GM18520 (cell line): Measurements from ENCODE around the gene RASA3.

Experiments
- ATAC-seq: cut with Tn5 transposase; IDR thresholded peaks from one replicate; pipeline ENCODE4 v1.9.1; 2021; ENCODE audit not compliant: unreplicated experiment

Gene RASA3

GRCh38 chr13:113928685-113929627 lies 203.5 kb downstream of the RASA3 start:
- ATAC-seq = no peak
